H1 (cell line): ENCODE data around the gene SNRPD3. TPM values are rescaled to one million over a fixed set of nuclear protein-coding genes. Genes with fewer than 3 reads are reported as not detected.

Source experiments
- CTCF ChIA-PET: fragments of 300-600 bp; sonication (Branson Sonifier 250); formaldehyde crosslinking; loops from one replicate; lab custom pipeline; 2021; ENCODE audit not compliant: partially characterized antibody; lab: Charles Lee
- POLR2A ChIA-PET: fragments of 300-600 bp; sonication (Branson Sonifier 250); formaldehyde crosslinking; loops from one replicate; lab custom pipeline; 2021; ENCODE audit warnings: inconsistent platforms; ENCODE audit not compliant: partially characterized antibody; lab: Charles Lee
- DNase-seq, 2 experiments: peaks; one replicate each; pipeline versions ENCODE4 v3.0.0 to v3.0.0-alpha.2; 2010 to 2022; ENCODE audit warnings: low spot score in 2 of 2, low read depth in 1 of 2, mixed read lengths in 1 of 2
- FAIRE-seq: peaks from 2 replicates; lab custom pipeline; 2011; peaks lifted over from hg19 to GRCh38; lab: Jason Lieb, UNC
- H2AFZ ChIP-seq: 2 replicates; pipeline ENCODE4 v1.8.1; 2012; ENCODE audit warnings: low read length, inconsistent platforms
- H2AK5ac ChIP-seq: 2 replicates; pipeline ENCODE4 v1.6.1; 2013; ENCODE audit warnings: low read depth, low read length
- H2BK120ac ChIP-seq: replicated peaks from 2 replicates; pipeline ENCODE3; 2013; ENCODE audit warnings: low read depth, low read length, inconsistent platforms
- H2BK12ac ChIP-seq: 2 replicates; pipeline ENCODE4 v1.6.1; 2013; ENCODE audit warnings: low read depth, low read length
- H2BK15ac ChIP-seq: 2 replicates; pipeline ENCODE4 v1.6.1; 2013; ENCODE audit warnings: low read length
- H2BK20ac ChIP-seq: 2 replicates; pipeline ENCODE4 v1.6.1; 2013; ENCODE audit warnings: low read length
- H2BK5ac ChIP-seq: 2 replicates; pipeline ENCODE4 v1.6.1; 2013; ENCODE audit warnings: low read depth, low read length
- H3K14ac ChIP-seq: 2 replicates; pipeline ENCODE4 v1.6.1; 2013; ENCODE audit warnings: inconsistent platforms; ENCODE audit not compliant: insufficient read length
- H3K18ac ChIP-seq: 2 replicates; pipeline ENCODE4 v1.6.1; 2013; ENCODE audit warnings: low read length; ENCODE audit errors: extremely low read depth
- H3K23ac ChIP-seq: 2 replicates; pipeline ENCODE4 v1.6.1; 2013; ENCODE audit warnings: inconsistent platforms; ENCODE audit not compliant: insufficient read length
- H3K23me2 ChIP-seq: 2 replicates; pipeline ENCODE4 v1.6.1; 2013; ENCODE audit warnings: low read depth, low read length
- H3K27ac ChIP-seq: 2 replicates; pipeline ENCODE4 v1.6.1; 2011; ENCODE audit warnings: low read depth, low read length, inconsistent platforms
- H3K27me3 ChIP-seq, 4 experiments: replicated peaks in 1 of 4; 1 replicate in 1 of 4; 2 replicates in 3 of 4; pipeline versions ENCODE4 v1.6.1 to v1.8.1; 2011 to 2013; ENCODE audit warnings: low read length in 3 of 4, mild to moderate bottlenecking in 3 of 4, inconsistent platforms in 2 of 4, mixed read lengths in 2 of 4, moderate library complexity in 1 of 4; ENCODE audit not compliant: control insufficient read depth in 3 of 4, insufficient read depth in 3 of 4; ENCODE audit errors: extremely low read depth in 1 of 4
- H3K36me3 ChIP-seq, 4 experiments: 2 replicates each; pipeline versions ENCODE4 v1.6.1 to v1.8.1; 2011 to 2013; ENCODE audit warnings: mild to moderate bottlenecking in 4 of 4, low read length in 3 of 4, moderate library complexity in 2 of 4, control low read depth in 1 of 4, inconsistent platforms in 1 of 4; ENCODE audit not compliant: insufficient read depth in 4 of 4, control insufficient read depth in 2 of 4
- H3K4ac ChIP-seq: replicated peaks from 2 replicates; pipeline ENCODE3; 2013; ENCODE audit warnings: low read length, low read depth, mixed read lengths, inconsistent platforms; ENCODE audit not compliant: insufficient read length
- H3K4me1 ChIP-seq, 4 experiments: replicated peaks in 1 of 4; 1 replicate in 1 of 4; 2 replicates in 3 of 4; pipeline versions ENCODE4 v1.6.1 to v1.8.1; 2011 to 2013; ENCODE audit warnings: low read length in 3 of 4, inconsistent platforms in 2 of 4, mixed read lengths in 1 of 4; ENCODE audit not compliant: insufficient read depth in 4 of 4, control insufficient read depth in 3 of 4
- H3K4me2 ChIP-seq, 2 experiments: 2 replicates each; pipeline versions ENCODE4 v1.6.1 to v1.8.1; 2011 to 2013; ENCODE audit warnings: low read depth in 2 of 2, low read length in 2 of 2, control low read depth in 1 of 2, inconsistent platforms in 1 of 2, mild to moderate bottlenecking in 1 of 2; ENCODE audit not compliant: insufficient read depth in 1 of 2
- H3K4me3 ChIP-seq, 4 experiments: fragments of 200-600, 300-600 bp in 1 of 4; sonication (generic), shearing (Covaris generic), sonication (Bioruptor Twin) in 1 of 4; 2 replicates each; pipeline versions ENCODE4 v1.5.1 to v1.8.1; 2011 to 2016; ENCODE audit warnings: low read length in 4 of 4, low read depth in 3 of 4, control low read depth in 2 of 4, inconsistent platforms in 2 of 4, mild to moderate bottlenecking in 2 of 4, mixed read lengths in 1 of 4, moderate library complexity in 1 of 4; ENCODE audit not compliant: insufficient read depth in 2 of 4; ENCODE audit errors: extremely low read depth in 1 of 4
- H3K56ac ChIP-seq: replicated peaks from 2 replicates; pipeline ENCODE3; 2013; ENCODE audit warnings: low read depth, mild to moderate bottlenecking, mixed read lengths, low read length, inconsistent platforms; ENCODE audit not compliant: insufficient read length
- H3K79me1 ChIP-seq: 2 replicates; pipeline ENCODE4 v1.6.1; 2013; ENCODE audit warnings: low read depth, low read length, control low read depth
- H3K79me2 ChIP-seq, 2 experiments: 2 replicates each; pipeline versions ENCODE4 v1.6.1 to v1.8.1; 2012 to 2013; ENCODE audit warnings: low read length in 2 of 2, mild to moderate bottlenecking in 2 of 2, inconsistent platforms in 1 of 2; ENCODE audit not compliant: insufficient read depth in 2 of 2, control insufficient read depth in 1 of 2
- H3K9ac ChIP-seq, 4 experiments: replicated peaks in 1 of 4; 1 replicate in 1 of 4; 2 replicates in 3 of 4; pipeline versions ENCODE4 v1.6.1 to v1.8.1; 2011 to 2013; ENCODE audit warnings: low read depth in 3 of 4, low read length in 3 of 4, control low read depth in 2 of 4, mild to moderate bottlenecking in 2 of 4, moderate library complexity in 2 of 4, inconsistent platforms in 1 of 4; ENCODE audit errors: extremely low read depth in 1 of 4
- H3K9me3 ChIP-seq, 2 experiments: 2 replicates each; pipeline versions ENCODE4 v1.6.1 to v1.8.1; 2012 to 2013; ENCODE audit warnings: mild to moderate bottlenecking in 2 of 2, moderate library complexity in 2 of 2, control low read depth in 1 of 2, inconsistent platforms in 1 of 2, low read depth in 1 of 2, low read length in 1 of 2, mixed read lengths in 1 of 2; ENCODE audit not compliant: insufficient read depth in 2 of 2
- H4K20me1 ChIP-seq, 2 experiments: replicated peaks in 1 of 2; 2 replicates each; pipeline versions ENCODE3 to v1.8.1; 2011 to 2013; ENCODE audit warnings: inconsistent platforms in 2 of 2, low read length in 2 of 2, mild to moderate bottlenecking in 1 of 2; ENCODE audit not compliant: insufficient read depth in 2 of 2, control insufficient read depth in 1 of 2
- H4K5ac ChIP-seq: 2 replicates; pipeline ENCODE4 v1.6.1; 2013; ENCODE audit warnings: low read length, low read depth, mixed read lengths, inconsistent platforms; ENCODE audit not compliant: insufficient read length
- H4K8ac ChIP-seq: 2 replicates; pipeline ENCODE4 v1.8.0; 2013; ENCODE audit warnings: mild to moderate bottlenecking, moderate library complexity, low read length, inconsistent platforms; ENCODE audit not compliant: insufficient read depth; ENCODE audit errors: extremely low read depth
- H4K91ac ChIP-seq: replicated peaks from 2 replicates; pipeline ENCODE3; 2013; ENCODE audit warnings: low read length, mixed read lengths, inconsistent platforms; ENCODE audit not compliant: insufficient read length
- BRCA1 ChIP-seq: IDR thresholded peaks from 2 replicates; pipeline ENCODE4 v1.6.1; 2012; ENCODE audit warnings: low read depth, low read length, improper control_type of control experiment
- EP300 ChIP-seq, 2 experiments: IDR thresholded peaks; 1 replicate in 1 of 2; 2 replicates in 1 of 2; pipeline ENCODE4 v1.6.1; 2011 to 2012; ENCODE audit warnings: low read depth in 2 of 2, low read length in 2 of 2, mild to moderate bottlenecking in 2 of 2, borderline replicate concordance in 1 of 2, inconsistent platforms in 1 of 2, moderate library complexity in 1 of 2
- TCF12 ChIP-seq: IDR thresholded peaks from 2 replicates; pipeline ENCODE4 v1.6.1; 2011; ENCODE audit warnings: low read depth, mild to moderate bottlenecking, low read length
- WGBS, 2 experiments: shearing (Covaris generic) in 1 of 2; methylation state at CpG; one replicate each; pipeline versions ENCODE4 v1.1.6 to v1.1.7; 2013 to 2015; ENCODE audit warnings: low lambda C conversion rate in 2 of 2, mixed read lengths in 2 of 2, inconsistent platforms in 1 of 2, low coverage in 1 of 2, missing lambda C conversion rate in 1 of 2; ENCODE audit not compliant: insufficient replicate concordance in 2 of 2, insufficient coverage in 1 of 2, insufficient read length in 1 of 2; ENCODE audit errors: extremely low coverage in 1 of 2, missing lambda C conversion rate in 1 of 2; 5-methylcytosine and 5-hydroxymethylcytosine counted together
- polyA plus RNA-seq, 7 experiments: library from polyadenylated mRNA; depleted of rRNA in 3 of 7; stranded (reverse) in 5 of 7; unstranded in 2 of 7; fragments of >200 nt in 5 of 7; fragments of 200-250 nt in 2 of 7; gene quantifications; 1 replicate in 5 of 7; 2 replicates in 1 of 7; 4 replicates in 1 of 7; pipeline versions ENCODE4 v1.2.1 to v1.2.3, GENCODE V29; 2011 to 2013; ENCODE audit warnings: missing spikeins in 2 of 7, mixed read lengths in 2 of 7
- total RNA-seq: library from RNA; stranded (reverse); fragmentation: NEBNext Ultra II Directional; extraction: Animal tissue kit (Norgen Biotek cat#: 25700); gene quantifications from 2 replicates; pipeline ENCODE4 v1.2.1, GENCODE V29; 2021

The SNRPD3 gene
- total and polyA plus RNA-seq, 2 of the 8 experiments (the other 6 are each of a cell fraction or from before 2014, with no cell fraction given): 200 to 455 TPM

DNA sequence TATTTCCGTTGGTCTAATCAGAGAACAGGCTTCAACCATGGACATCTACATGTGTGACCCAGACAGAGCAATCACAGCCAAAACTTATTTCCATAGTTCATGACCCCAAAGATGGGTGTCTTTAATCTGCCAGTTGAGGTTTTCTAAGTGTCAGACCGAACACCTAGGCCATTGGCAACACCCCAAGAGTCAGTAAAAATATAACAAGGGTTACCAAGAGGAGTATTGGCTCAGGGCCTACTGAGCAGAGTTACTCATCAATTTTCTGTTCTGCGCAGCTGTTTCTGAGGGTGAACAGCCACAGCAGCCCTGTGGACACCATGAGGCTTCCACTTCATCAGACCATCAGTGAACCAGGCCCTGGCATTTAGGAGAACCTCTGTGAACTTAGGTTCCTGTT is 19.7 kb upstream of the SNRPD3 start:
- Histone ChIP-seq H2AFZ (no peak overlapping the region), H3K27ac (no peak overlapping the region), H3K18ac (no peak overlapping the region), H3K79me1 (no peaks in the 10 kb centered on the region), H3K9ac (no peak overlapping the region), H2BK15ac (no peak overlapping the region), H4K91ac (no peak overlapping the region), H3K4me1 (no peaks in the 10 kb centered on the region), H3K4ac (no peak overlapping the region), H2BK5ac (no peak overlapping the region), H3K36me3 (peaks cover 0 to 12% (median 3%) of the 10 kb centered on the region in 4 experiments; a peak in 4 of 8 replicates), H3K4me2 (no peak overlapping the region), H2AK5ac (no peak overlapping the region), H2BK20ac (no peak overlapping the region), H3K14ac (no peak overlapping the region), H3K56ac (no peak overlapping the region), H3K23me2 (no peaks in the 10 kb centered on the region), H4K5ac (no peak overlapping the region), H3K23ac (no peak overlapping the region), H2BK120ac (no peak overlapping the region), H2BK12ac (no peak overlapping the region), H3K27me3 (no peaks in the 10 kb centered on the region; a peak in 1 of 7 replicates), H4K20me1 (peaks cover 0 to 1% of the 10 kb centered on the region in 2 experiments), H4K8ac (no peak overlapping the region), H3K9me3 (no peaks in the 10 kb centered on the region), H3K4me3 (no peak overlapping the region), H3K79me2 (no peaks in the 10 kb centered on the region)
- no peak for DNase-seq
- no peak for FAIRE-seq
- ChIA-PET CTCF (interaction anchor here (0.5 to 1.4 kb wide), 4 partner anchors 9 to 133 kb away, joined by 3 read pairs; no protein-coding TSS in a partner anchor), POLR2A (interaction anchor here (2.2 kb wide), 1 partner anchor 19 kb away, joined by 6 read pairs; the partner anchor contains the start of genes GUCD1 and SNRPD3)
- TF ChIP-seq EP300 (IDR thresholded peaks at IDR 0.05; ENCODE audit: borderline replicate concordance in 1 of 2, low read depth in 2 of 2, low read length in 2 of 2) (no peak), BRCA1 (no peak), TCF12 (no peak)
- 70% methylated on average over 3 of the region's 3 CpGs; no CpG with 5 or more reads in 1 of the 2 experiments for WGBS, 2 experiments
